GM19438 (cell line): Measurements from ENCODE around the gene WDR17.
A peak's percentile ranks its signal among the peaks of the same experiment; 100 is the strongest.

Experiments used
- ATAC-seq: cut with Tn5 transposase; IDR thresholded peaks from one replicate; pipeline ENCODE4 v1.9.1; 2021; ENCODE audit warnings: low read depth; ENCODE audit not compliant: unreplicated experiment

WDR17 gene

GRCh38 chr4:176065435-176066291, at the start of gene WDR17:
Gene WDR17, plus strand, starts transcription at chr4:176065841. Its CDS starts 45,740 bp downstream, at chr4:176111581.
- ATAC-seq, result peak; percentile 100

- ATAC-seq, result no peak
Observed at GRCh38 chr4:176016601-176017000, 49.0 kb upstream of the WDR17 start.

- ATAC-seq, result no peak
Observed at GRCh38 chr4:176020481-176021085, 45.1 kb upstream of the WDR17 start.

- ATAC-seq, result no peak
Observed at GRCh38 chr4:176030391-176030790, 35.2 kb upstream of the WDR17 start.

GRCh38 chr4:176031922-176032321, 33.7 kb upstream of the WDR17 start:
- ATAC-seq, result no peak

DNA sequence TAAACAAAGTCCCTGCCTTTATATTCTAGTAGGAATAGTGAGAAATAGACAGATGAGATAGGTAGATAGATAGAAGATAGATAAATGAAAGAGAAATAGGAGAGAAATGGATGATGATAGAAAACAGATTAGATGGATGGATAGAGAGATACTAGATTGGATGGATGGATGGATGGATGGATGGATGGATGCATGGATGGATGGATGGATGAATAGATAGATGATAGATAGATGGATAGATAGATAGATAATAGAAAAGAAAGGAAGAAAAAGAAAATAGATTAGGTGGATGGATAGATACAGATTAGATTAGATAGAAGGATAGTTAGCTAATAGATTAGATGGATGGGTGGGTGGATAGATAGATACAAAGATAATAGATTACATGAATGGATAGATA, 33.2 kb upstream of the WDR17 start:
- no peak for ATAC-seq

DNA sequence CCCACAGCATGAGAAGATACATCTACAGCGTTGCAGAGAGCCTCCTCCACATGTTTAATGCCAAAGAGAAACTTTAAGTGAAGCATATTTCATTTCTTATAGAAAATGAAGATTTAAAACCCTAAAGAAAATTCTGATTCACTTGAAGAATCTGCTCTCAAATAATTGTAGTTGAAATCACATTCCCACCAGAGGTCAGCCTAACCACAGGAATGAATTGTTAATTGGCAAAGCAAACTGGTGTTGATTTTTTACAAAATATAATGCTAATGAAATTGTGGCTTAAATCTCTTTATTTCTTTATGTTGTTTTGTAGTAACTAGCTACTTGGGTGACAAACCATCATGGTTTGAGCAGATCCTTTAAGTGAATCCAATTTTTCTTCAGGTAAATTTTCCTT, 31.1 kb upstream of the WDR17 start:
- ATAC-seq, result no peak

DNA sequence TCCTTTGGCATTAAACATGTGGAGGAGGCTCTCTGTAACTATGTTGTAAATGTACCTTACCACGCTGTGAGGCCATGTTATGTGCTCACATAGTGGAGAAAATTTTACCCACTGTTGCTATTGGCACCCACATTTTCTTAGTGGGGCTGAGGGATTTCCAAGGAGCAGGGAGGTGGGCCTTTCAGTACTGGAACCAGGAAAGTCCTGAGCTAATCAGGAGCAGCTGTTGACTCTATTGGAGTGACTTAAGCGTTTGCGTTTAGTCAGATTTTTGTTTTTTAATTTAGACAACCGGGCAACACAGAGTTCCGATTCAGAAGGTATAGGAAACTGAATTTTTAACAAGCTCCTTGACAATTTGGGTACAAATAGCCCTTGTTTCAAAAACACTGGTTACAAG, 30.7 kb upstream of the WDR17 start:
- ATAC-seq, result no peak

DNA sequence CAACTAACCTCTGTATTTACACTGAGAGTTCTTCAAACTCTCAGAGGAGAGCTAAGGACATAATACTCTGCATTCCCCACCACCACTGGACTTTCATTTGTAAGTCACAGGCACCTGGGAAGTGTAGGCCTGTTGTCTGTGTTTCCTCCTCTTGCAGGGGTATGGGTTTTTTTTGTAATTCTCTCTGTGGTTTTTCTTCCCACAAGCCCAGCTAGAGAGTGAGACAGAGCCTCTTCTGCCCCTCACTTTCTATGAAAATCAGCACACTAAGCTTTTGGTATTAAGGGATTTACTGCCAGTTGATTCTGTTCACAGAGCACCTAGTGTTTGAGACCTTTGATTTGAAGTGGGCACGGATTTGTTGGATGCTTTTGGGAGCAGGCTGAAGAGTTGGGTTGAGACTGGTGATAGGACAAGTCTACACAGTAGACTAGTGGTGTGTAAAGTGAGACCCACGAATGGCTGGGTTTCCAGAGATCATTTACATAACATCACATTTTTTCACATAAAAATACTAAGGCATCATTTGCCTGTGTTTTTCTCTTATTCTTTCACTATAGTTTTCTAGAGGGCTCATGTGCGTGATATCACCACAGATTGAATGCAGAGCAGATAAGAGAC, 28.9 kb upstream of the WDR17 start:
- ATAC-seq, result peak; percentile 88

DNA sequence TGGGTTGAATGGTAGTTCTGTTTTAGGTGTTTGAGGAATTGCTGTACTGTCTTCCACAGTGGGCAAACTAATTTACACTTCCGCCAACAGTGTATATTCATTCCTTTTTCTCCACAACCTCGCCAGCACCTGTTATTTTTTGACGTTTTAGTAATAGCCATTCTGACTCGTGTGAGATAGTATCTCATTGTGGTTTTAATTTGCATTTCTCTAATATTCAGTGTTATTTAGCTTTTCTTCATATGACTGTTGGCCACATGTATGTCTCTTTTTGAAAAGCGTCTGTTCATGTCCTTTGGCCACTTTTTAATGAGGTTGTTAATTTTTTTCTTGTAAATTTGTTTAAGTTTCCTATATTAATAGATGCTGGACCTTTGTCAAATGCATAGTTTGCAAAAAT, 26.9 kb upstream of the WDR17 start:
- ATAC-seq, result no peak

GRCh38 chr4:176042195-176042594, 23.4 kb upstream of the WDR17 start:
- ATAC-seq, result no peak

DNA sequence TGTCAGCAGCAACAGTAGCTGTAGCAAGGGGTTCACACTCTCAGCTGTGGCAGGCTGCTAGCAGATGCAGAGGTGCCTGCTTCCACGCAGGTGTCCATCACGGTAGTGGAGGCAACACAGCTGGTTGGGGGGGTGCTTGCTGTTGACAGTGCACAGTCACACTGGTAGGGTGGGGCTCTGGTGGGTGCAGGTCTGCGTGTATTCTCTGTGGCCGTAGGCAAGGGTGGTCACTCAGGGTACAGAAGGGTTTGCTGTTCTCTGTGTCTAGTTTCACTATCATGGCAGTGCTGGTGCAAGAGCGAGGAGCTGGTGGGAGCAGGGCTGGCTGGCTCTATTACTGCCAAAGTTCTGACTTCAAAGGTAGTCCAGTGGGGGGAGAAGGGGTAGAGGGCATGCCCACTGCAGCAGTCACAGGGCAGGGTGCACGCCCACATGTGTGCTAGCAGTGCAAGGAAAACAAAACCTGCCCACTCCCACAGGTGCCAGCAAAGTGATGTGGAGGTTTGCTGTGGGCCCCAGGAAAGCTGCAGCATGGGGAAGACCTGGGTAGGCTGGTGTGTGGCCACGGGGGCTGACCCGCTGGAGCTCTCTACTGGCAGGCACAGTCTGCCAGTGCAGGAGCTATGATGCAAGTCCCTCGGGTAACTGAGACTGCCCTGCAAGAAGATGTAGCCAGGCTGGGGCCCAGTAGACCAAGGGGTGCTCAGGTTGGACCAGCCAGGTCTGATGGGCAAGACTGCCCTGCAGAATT, 21.6 kb upstream of the WDR17 start:
- no peak for ATAC-seq

DNA sequence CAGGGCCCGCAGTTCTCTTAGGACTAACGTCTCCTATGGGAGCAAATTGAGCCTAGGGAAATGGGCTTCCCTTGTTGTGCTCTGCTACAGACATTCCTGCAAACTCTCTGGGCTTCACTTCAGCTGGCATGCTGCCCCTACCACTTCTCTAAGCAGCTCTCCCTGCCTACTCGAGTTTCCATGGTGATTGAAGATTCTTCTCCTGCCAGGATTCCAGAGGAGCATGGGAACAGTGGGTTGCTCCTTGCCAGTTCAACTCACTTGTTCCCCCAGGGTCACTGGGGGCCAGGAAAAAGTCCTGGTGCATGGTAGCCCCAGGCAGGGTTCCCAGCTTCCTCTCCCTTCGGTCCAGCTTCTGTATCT, 21.1 kb upstream of the WDR17 start:
- ATAC-seq, result no peak

- no peak for ATAC-seq
Observed at GRCh38 chr4:176048631-176049030, 17.0 kb upstream of the WDR17 start.

DNA sequence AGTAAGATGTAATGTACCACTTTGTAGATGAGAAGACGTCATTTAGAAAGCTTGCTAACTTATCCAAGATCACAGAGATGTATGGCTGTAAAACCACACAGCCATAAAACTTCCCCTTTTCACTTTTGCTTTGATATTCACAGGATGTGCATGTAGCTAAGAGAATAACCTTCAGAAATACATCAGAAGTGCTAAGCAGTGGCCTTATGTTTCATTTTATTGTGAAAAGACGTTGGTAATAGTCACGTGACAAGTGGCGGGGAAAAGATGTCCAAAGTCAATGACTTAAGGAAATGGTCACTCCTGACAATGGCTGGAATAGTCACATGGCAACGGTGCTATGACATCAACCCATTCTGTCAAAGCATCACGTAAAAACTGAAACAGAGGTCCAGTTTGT, 12.9 kb upstream of the WDR17 start:
- ATAC-seq, result peak; percentile 95

DNA sequence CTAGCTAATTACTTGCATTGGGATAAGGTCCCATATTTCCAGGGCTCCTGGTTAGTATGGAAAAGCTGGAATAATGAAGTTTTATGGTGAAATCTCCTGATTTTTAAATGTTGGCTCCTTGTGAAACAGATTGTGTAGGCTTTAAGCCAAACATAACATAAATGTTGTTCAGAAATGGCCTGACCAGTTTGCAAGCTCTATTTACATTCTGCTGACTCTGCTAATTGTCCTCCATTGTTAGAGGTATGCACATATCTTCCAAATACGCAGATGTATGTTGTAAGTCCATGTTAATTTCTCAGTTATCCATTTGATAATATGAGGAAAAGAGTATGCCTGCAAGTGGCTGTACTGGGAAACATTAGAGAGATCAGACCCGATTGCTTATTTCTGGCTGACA, 11.9 kb upstream of the WDR17 start:
- ATAC-seq, result no peak

DNA sequence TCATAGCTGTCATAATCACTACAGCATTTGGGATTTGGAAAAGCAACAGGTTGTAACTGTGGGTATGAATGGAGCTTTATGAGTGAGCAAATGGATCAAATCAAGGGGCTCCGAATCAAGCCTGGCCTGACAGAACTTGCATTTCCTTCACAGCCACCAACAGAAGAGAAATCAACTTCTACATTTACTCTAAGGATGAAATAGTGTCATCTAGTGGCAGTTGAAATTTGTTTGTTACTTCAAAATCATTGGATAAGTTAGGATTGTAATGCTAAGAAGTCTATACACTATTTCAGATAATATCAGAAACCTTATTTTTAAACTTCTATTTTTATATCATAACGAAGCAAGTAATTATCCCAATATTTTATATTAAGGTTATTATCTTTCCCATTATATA, 10.7 kb upstream of the WDR17 start:
- no peak for ATAC-seq

GRCh38 chr4:176063718-176064117, 1.9 kb upstream of the WDR17 start:
- ATAC-seq, result no peak

- ATAC-seq, result no peak
Observed at GRCh38 chr4:176064539-176064938, 1.1 kb upstream of the WDR17 start.

DNA sequence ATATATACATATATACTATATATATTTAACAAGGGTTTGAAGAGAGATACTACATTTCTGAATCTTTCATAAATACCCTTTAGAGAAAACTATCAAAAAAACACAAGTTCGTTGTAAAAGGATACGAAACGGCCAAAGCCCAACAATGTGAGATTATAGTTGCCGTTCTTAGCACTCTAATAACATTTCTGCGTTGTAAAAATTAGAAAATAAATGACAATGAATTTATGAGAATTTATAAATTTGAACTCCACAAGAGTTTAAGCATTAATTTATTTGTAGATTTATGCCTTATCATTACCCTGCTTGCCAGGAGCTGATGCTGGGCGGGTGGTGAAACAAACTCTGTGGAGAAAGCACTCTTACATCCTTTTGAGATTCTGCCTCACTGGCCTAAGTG, 1.1 kb downstream of the WDR17 start:
- no peak for ATAC-seq

- no peak for ATAC-seq
Observed at GRCh38 chr4:176077561-176077960, 11.9 kb downstream of the WDR17 start.
